Hematopoietic multipotent progenitor cell treated with erythropoietin and hydrocortisone succinate and interleukin-3 and kit ligand, for 15 days (in vitro differentiated cells): ENCODE data around the gene FAM120B.
"Not testable (repeated sequence)": the region's sequence is repeated elsewhere in the genome, so short reads cannot be mapped to it uniquely, and the experiment has no call there.

Experiments used
- DNase-seq: peaks from one replicate; pipeline ENCODE4 v3.0.0-alpha.2; 2015; ENCODE audit warnings: low spot score

Gene FAM120B, protein sequence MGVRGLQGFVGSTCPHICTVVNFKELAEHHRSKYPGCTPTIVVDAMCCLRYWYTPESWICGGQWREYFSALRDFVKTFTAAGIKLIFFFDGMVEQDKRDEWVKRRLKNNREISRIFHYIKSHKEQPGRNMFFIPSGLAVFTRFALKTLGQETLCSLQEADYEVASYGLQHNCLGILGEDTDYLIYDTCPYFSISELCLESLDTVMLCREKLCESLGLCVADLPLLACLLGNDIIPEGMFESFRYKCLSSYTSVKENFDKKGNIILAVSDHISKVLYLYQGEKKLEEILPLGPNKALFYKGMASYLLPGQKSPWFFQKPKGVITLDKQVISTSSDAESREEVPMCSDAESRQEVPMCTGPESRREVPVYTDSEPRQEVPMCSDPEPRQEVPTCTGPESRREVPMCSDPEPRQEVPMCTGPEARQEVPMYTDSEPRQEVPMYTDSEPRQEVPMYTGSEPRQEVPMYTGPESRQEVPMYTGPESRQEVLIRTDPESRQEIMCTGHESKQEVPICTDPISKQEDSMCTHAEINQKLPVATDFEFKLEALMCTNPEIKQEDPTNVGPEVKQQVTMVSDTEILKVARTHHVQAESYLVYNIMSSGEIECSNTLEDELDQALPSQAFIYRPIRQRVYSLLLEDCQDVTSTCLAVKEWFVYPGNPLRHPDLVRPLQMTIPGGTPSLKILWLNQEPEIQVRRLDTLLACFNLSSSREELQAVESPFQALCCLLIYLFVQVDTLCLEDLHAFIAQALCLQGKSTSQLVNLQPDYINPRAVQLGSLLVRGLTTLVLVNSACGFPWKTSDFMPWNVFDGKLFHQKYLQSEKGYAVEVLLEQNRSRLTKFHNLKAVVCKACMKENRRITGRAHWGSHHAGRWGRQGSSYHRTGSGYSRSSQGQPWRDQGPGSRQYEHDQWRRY

DNA sequence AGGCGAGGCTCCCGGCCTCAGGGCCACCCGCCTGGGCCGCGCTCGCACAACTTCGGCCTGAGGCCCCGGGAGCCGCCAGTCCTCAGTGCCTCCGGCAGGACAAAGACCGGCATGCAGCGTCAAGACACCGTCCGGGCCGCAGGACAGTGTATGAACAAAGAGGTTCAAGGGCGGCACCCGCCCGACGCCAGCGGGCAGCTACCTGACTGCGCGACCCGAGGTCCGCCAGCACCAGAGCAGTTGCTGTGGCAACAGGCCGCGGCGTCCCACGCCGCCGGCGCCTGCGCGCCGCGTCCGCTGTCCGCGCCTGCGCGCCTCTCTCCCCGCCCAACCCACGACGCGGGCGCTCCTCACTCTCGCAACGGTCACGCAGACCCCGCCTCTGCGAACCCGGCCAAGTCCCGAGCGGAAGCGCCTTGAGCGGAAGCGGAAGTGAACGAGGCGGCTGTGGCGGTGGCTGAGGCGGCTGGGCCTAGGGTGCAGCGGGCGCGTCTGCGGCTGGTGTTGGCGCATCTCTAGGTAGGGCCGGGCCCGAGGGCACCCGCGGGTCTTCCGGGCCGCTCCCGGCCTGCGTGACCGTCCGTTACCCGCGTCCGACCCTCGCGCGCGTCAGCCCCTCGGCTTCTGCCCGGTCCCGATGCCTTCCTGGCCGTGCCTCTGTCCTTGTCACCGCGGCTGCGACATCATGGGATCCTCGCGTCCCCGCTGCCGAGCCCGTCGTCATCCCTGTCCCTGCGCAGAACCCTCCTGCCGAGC, at the start of gene FAM120B:
FAM120B (plus strand) TSS at position 435 of the 756 bp plus-strand sequence. CDS start 10,633 bp downstream, outside the sequence.
- peak; percentile 96 for DNase-seq

GRCh38 chr6:170257376-170257775, 49.2 kb upstream of the FAM120B start:
- no peak for DNase-seq

GRCh38 chr6:170258407-170258806, 48.2 kb upstream of the FAM120B start:
- no peak for DNase-seq

- DNase-seq, result no peak
Measured at GRCh38 chr6:170259278-170259677, 47.3 kb upstream of the FAM120B start.

DNA sequence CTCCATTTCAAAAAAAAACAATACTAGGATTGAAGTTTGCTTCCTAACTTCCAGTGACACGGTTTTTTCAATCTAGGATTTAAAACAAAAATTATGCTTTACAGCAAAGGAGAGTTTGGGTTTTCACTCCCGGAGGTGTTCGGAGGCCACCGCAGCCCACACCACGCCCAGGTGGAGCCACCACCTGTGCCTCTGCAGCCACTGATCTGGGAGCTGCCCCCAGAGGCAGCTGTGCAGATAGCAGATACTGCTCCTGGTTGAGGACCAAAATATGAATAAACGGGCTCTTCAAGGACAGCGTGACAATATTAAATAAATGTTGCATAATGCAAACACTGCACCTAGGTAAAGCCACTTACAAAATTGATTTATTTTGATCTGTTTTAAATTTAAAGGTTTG, 45.9 kb upstream of the FAM120B start:
- no peak for DNase-seq

- no peak for DNase-seq
Measured at GRCh38 chr6:170261643-170262488, 44.7 kb upstream of the FAM120B start.

GRCh38 chr6:170262489-170263088, 44.0 kb upstream of the FAM120B start:
- DNase-seq, result no peak

- DNase-seq, result no peak
Measured at GRCh38 chr6:170263410-170263809, 43.1 kb upstream of the FAM120B start.

DNA sequence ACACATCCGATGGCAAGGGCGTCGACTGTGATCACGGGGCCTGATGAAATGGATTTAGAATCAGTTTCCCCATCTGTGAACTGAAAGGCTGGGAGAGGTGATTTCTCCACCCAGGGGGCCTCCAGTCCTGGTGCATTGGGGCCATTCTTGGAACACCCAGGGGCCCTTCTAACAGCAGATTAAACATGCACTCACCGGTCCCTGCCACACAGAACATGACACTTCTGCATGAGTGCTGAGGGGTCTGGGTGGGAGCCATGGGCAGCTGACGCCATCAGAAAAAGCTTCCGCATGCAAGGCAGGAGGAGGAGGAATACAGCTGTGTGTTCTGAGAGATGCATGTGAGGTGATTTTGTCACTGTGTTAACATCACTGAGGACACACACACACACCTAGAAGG, 42.5 kb upstream of the FAM120B start:
- no peak for DNase-seq

DNA sequence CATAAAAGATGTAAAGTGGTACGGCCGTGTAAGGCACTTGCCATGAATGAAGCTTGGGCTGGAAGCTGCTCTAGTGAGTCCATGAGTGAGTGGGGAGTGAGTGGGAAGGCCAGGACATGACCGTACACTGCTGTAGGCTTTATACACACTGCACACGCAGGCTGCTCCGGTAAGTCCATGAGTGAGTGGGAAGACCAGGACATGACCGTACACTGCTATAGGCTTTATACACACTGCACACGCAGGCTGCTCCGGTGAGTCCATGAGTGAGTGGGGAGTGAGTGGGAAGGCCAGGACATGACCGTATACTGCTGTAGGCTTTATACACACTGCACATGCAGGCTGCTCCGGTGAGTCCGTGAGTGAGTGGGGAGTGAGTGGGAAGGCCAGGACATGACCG, 41.9 kb upstream of the FAM120B start:
- not testable (repeated sequence) for DNase-seq

- no peak for DNase-seq
Measured at GRCh38 chr6:170265655-170266054, 40.9 kb upstream of the FAM120B start.

GRCh38 chr6:170266061-170266825, 40.3 kb upstream of the FAM120B start:
- no peak for DNase-seq

GRCh38 chr6:170267688-170268087, 38.9 kb upstream of the FAM120B start:
- no peak for DNase-seq

- no peak for DNase-seq
Measured at GRCh38 chr6:170268216-170269129, 38.1 kb upstream of the FAM120B start.

DNA sequence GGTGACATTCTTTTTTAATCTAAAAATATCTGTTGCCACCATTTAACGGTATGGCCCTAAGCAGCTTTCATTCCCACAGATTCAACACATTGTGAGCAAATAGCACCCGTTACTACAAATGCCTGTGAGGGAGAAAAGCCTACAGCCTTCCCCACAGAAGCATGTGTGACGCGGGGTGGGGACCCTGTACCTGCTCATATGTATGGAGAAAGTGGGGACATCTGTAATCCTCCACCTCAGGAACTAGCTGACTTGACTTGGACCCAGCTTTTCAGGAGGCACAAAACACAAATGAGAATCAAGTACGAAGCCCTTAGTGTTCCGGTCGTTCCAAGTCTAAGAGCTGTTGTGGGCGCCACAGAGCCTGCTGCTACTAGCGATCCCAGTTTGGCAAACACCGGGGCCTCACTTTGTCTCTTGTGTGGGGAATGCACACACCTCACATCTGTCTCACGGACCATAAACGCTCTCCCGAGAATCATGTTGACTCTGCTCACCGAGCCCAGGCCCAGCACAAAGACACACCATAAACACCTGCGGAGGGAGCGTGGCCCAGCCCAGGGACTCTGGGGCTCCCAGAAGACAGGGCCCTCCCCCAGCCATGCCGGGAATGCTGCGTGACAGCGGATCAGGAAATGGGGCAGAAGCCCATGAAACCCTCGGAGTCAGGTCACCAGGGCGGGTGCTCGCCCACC, 37.3 kb upstream of the FAM120B start:
- DNase-seq, result no peak

- DNase-seq, result no peak
Measured at GRCh38 chr6:170269846-170270541, 36.6 kb upstream of the FAM120B start.

DNA sequence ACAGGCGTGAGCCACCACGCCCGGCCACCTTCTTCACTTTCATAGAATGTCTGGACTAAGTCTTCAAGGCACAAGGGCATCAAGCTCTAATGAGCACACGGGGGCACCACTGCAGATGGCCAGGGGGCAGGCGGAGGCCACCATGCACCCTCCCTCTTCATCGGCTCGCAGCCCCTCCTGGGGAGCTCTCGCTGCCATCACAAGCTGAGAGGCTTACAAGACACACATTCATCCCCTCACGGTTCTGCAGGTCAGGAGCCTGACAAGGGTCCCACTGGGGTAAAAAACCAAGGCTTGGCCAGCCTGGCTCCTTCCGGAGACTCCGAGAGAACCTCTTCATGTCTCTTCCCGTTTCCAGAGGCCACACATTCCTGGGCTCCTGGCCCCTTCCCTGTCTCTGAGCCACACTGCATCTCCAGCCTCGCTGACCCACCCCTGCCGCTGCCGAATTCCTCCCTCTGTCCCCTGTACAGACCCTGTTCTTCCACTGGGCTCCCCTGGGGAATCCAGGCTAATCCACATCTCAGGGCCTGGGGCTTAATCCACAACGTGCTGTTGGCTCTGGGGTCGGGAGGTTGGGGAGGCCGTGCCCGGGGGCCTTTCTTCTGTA, 35.5 kb upstream of the FAM120B start:
- no peak for DNase-seq
